Lower leg skin (tissue), 4 donors: Measurements from ENCODE around the gene CMIP. TPM values are rescaled to one million over a fixed set of nuclear protein-coding genes. Genes with fewer than 3 reads are reported as not detected.

Experiments used
- DNase-seq, 2 donors: peaks; one replicate each; pipeline ENCODE4 v3.0.0-alpha.2; 2019; ENCODE audit warnings: low spot score in 2 of 2
- H3K4me3 ChIP-seq: fragments of 200-600 bp; sonication (generic); 2 replicates; pipeline ENCODE4 v1.5.1; 2017; ENCODE audit warnings: mild to moderate bottlenecking, low read depth; ENCODE audit not compliant: poor library complexity, severe bottlenecking
- CTCF ChIP-seq, 3 donors: fragments of 450-650 bp; IDR thresholded peaks; one replicate each; pipeline ENCODE4 v1.5.1; 2016; ENCODE audit warnings: antibody characterized with exemption in 3 of 3, mild to moderate bottlenecking in 3 of 3, moderate library complexity in 2 of 3
- POLR2A ChIP-seq, 2 donors: fragments of 450-650 bp; IDR thresholded peaks; one replicate each; pipeline ENCODE4 v1.6.1; 2016 to 2017; ENCODE audit warnings: antibody characterized with exemption in 2 of 2, mild to moderate bottlenecking in 1 of 2, moderate library complexity in 1 of 2
- WGBS, 2 donors: methylation state at CpG; one replicate each; pipeline ENCODE4 v1.1.5; 2018; 5-methylcytosine and 5-hydroxymethylcytosine counted together
- intact Hi-C: fragments of 100-400 bp; cut with DNase I; formaldehyde crosslinking; loops from one replicate; pipeline ENCODE4 v1.15.0; 2023; ENCODE audit warnings: low total_unique reads
- total RNA-seq, 4 donors: library from RNA; depleted of rRNA; stranded (reverse); fragments of >200 nt; gene quantifications; one replicate each; pipeline ENCODE4 v1.1.0, GENCODE V29; 2016

CMIP gene
- total RNA-seq, 4 donors from 2014 or later: 53.7 to 115 (median 77.4) TPM

GRCh38 chr16:81469710-81470535 is 25.3 kb downstream of the CMIP start:
- intact Hi-C loops: no loop called here
- 71 to 74% methylated on average over 13 of the region's 13 CpGs for WGBS, 2 donors
- no peak overlapping the region for H3K4me3 ChIP-seq
- no peak for DNase-seq
- TF ChIP-seq POLR2A (IDR thresholded peaks at IDR 0.05): no peak

GRCh38 chr16:81470796-81471636 is 26.4 kb downstream of the CMIP start:
- intact Hi-C loops: no loop called here
- no peak overlapping the region for H3K4me3 ChIP-seq
- DNase-seq: no peak
- 94 to 95% methylated on average over 9 of the region's 9 CpGs for WGBS, 2 donors
- TF ChIP-seq POLR2A (IDR thresholded peaks at IDR 0.05) (no peak), CTCF (IDR thresholded peaks at IDR 0.05) (no peak)

GRCh38 chr16:81471882-81472281 is 27.3 kb downstream of the CMIP start:
- H3K4me3 ChIP-seq: no peak overlapping the region
- no peak for DNase-seq
- TF ChIP-seq POLR2A (IDR thresholded peaks at IDR 0.05) (no peak), CTCF (IDR thresholded peaks at IDR 0.05) (no peak)
- intact Hi-C loops: no loop called here
- WGBS, 2 donors: 96 to 97% methylated on average over 8 of the region's 8 CpGs

- intact Hi-C loops: no loop called here
- no peak overlapping the region for H3K4me3 ChIP-seq
- DNase-seq: no peak
- WGBS, 2 donors: 90 to 92% methylated on average over 7 of the region's 7 CpGs
- TF ChIP-seq CTCF (IDR thresholded peaks at IDR 0.05) (no peak), POLR2A (IDR thresholded peaks at IDR 0.05) (no peak)
Measured at GRCh38 chr16:81472391-81472790, 27.8 kb downstream of the CMIP start.

- H3K4me3 ChIP-seq: no peak overlapping the region
- TF ChIP-seq CTCF (IDR thresholded peaks at IDR 0.05) (no peak), POLR2A (IDR thresholded peaks at IDR 0.05) (no peak)
- WGBS, 2 donors: 80 to 86% methylated on average over 14 of the region's 14 CpGs
- intact Hi-C loops: no loop called here
- DNase-seq: no peak
Measured at GRCh38 chr16:81473066-81473488, 28.5 kb downstream of the CMIP start.

- H3K4me3 ChIP-seq: no peak overlapping the region
- DNase-seq: no peak
- TF ChIP-seq CTCF (IDR thresholded peaks at IDR 0.05) (no peak), POLR2A (IDR thresholded peaks at IDR 0.05) (no peak)
- 58 to 59% methylated on average over 10 of the region's 10 CpGs for WGBS, 2 donors
- intact Hi-C loops: no loop called here
Measured at GRCh38 chr16:81473558-81473957, 28.9 kb downstream of the CMIP start.
